SK-N-MC (cell line): ENCODE data around the gene CACTIN.
"Not testable (repeated sequence)": the region's sequence is repeated elsewhere in the genome, so short reads cannot be mapped to it uniquely, and the experiment has no call there.

Experiments
- DNase-seq: peaks from one replicate; pipeline ENCODE4 v3.0.0-alpha.2; 2011; ENCODE audit warnings: low read depth, low spot score
- H3K27ac ChIP-seq: fragments of 200-600 bp; sonication (generic); 2 replicates; pipeline ENCODE4 v1.5.1; 2016; ENCODE audit warnings: mixed run types
- H3K36me3 ChIP-seq: fragments of 200-600 bp; sonication (generic); 2 replicates; pipeline ENCODE4 v1.6.1; 2017; ENCODE audit warnings: antibody characterized with exemption, low read length, mixed read lengths; ENCODE audit not compliant: insufficient read depth
- H3K4me3 ChIP-seq: fragments of 200-600 bp; sonication (generic); 2 replicates; pipeline ENCODE4 v1.5.1; 2016
- H3K9ac ChIP-seq: fragments of 200-600 bp; sonication (generic); 2 replicates; pipeline ENCODE4 v1.8.0; 2017; ENCODE audit warnings: mixed run types, mixed read lengths; ENCODE audit not compliant: insufficient read length
- H3K9me3 ChIP-seq: fragments of 200-600 bp; sonication (generic); 2 replicates; pipeline ENCODE4 v1.6.1; 2017; ENCODE audit warnings: low read depth, mild to moderate bottlenecking, antibody characterized with exemption, low read length, moderate library complexity, mixed read lengths
- EZH2 ChIP-seq: fragments of 200-600 bp; sonication (generic); IDR thresholded peaks from one replicate; pipeline ENCODE4 v1.6.1; 2017; ENCODE audit warnings: antibody characterized with exemption
- FOXP2 ChIP-seq: optimal IDR thresholded peaks from 2 replicates; pipeline ENCODE3; 2011; ENCODE audit warnings: mild to moderate bottlenecking, moderate library complexity; ENCODE audit not compliant: insufficient read depth; ENCODE audit errors: extremely low read length, control extremely low read depth
- POLR2AphosphoS5 ChIP-seq: IDR thresholded peaks from 2 replicates; pipeline ENCODE4 v1.6.1; 2012; ENCODE audit warnings: mild to moderate bottlenecking, low read depth, low read length, borderline replicate concordance

CACTIN gene

GRCh38 chr19:3669947-3670795, 43.6 kb upstream of the CACTIN start:
- Histone ChIP-seq H3K27ac (no peak overlapping the region), H3K36me3 (no peaks in the 10 kb centered on the region)
- TF ChIP-seq FOXP2 = no peak
- no peak for TF ChIP-seq POLR2AphosphoS5
- no peak for TF ChIP-seq EZH2

GRCh38 chr19:3669082-3669946, 42.7 kb upstream of the CACTIN start:
- H3K27ac ChIP-seq = no peak overlapping the region
- no peaks in the 10 kb centered on the region for H3K36me3 ChIP-seq
- H3K9ac ChIP-seq = no peak overlapping the region
- no peak for DNase-seq
- no peak for TF ChIP-seq EZH2
- no peak for TF ChIP-seq POLR2AphosphoS5
- TF ChIP-seq FOXP2 = no peak
- H3K4me3 ChIP-seq = no peak overlapping the region
- no peaks in the 10 kb centered on the region for H3K9me3 ChIP-seq

More at GRCh38 chr19:3669947-3670795, 43.6 kb upstream of the CACTIN start:
- Histone ChIP-seq H3K9ac (no peak overlapping the region), H3K9me3 (no peaks in the 10 kb centered on the region), H3K4me3 (no peak overlapping the region)
- DNase-seq = no peak

GRCh38 chr19:3668331-3669081, 41.9 kb upstream of the CACTIN start:
- H3K4me3 ChIP-seq = no peak overlapping the region
- H3K36me3 ChIP-seq = no peaks in the 10 kb centered on the region
- H3K9ac ChIP-seq = no peak overlapping the region
- DNase-seq = no peak
- TF ChIP-seq POLR2AphosphoS5 (no peak), EZH2 (no peak), FOXP2 (no peak)
- no peak overlapping the region for H3K27ac ChIP-seq
- H3K9me3 ChIP-seq = no peaks in the 10 kb centered on the region

GRCh38 chr19:3667766-3668165, 41.2 kb upstream of the CACTIN start:
- no peak overlapping the region for H3K27ac ChIP-seq
- TF ChIP-seq EZH2 = no peak
- TF ChIP-seq FOXP2 = no peak
- TF ChIP-seq POLR2AphosphoS5 = no peak

GRCh38 chr19:3667037-3667638, 40.5 kb upstream of the CACTIN start:
- TF ChIP-seq POLR2AphosphoS5 = no peak
- no peak for TF ChIP-seq FOXP2
- TF ChIP-seq EZH2 = no peak
- no peak overlapping the region for H3K4me3 ChIP-seq
- no peak for DNase-seq
- H3K9ac ChIP-seq = no peak overlapping the region
- H3K27ac ChIP-seq = no peak overlapping the region
- no peaks in the 10 kb centered on the region for H3K9me3 ChIP-seq
- no peaks in the 10 kb centered on the region for H3K36me3 ChIP-seq

More at GRCh38 chr19:3667766-3668165, 41.2 kb upstream of the CACTIN start:
- Histone ChIP-seq H3K9me3 (no peaks in the 10 kb centered on the region), H3K36me3 (no peaks in the 10 kb centered on the region), H3K4me3 (no peak overlapping the region), H3K9ac (no peak overlapping the region)
- DNase-seq = no peak

- H3K27ac ChIP-seq, DNase-seq, H3K4me3 ChIP-seq, H3K9ac ChIP-seq, H3K36me3 ChIP-seq, H3K9me3 ChIP-seq: not testable (repeated sequence)
Measured at GRCh38 chr19:3666545-3666856, 39.9 kb upstream of the CACTIN start.

- Histone ChIP-seq H3K27ac (no peak overlapping the region), H3K9ac (no peak overlapping the region), H3K4me3 (no peak overlapping the region), H3K36me3 (no peaks in the 10 kb centered on the region), H3K9me3 (no peaks in the 10 kb centered on the region)
- TF ChIP-seq FOXP2 (no peak), EZH2 (no peak), POLR2AphosphoS5 (no peak)
- DNase-seq = no peak
Measured at GRCh38 chr19:3665681-3666544, 39.3 kb upstream of the CACTIN start.
